ENCODE results near the gene CYP2S1. TPM values are rescaled to one million over a fixed set of nuclear protein-coding genes. Genes with fewer than 3 reads are reported as not detected.
A peak's percentile ranks its signal among the peaks of the same experiment; 100 is the strongest.

Gene CYP2S1
- total RNA-seq, 1 experiment from 2014 or later = 191 TPM

GRCh38 chr19:41226053-41226873 is 33.2 kb downstream of the CYP2S1 start:
- H3K4me3 Mint-ChIP-seq = peak overlapping the region; percentile 71
- CTCF ChIA-PET = interaction anchor here (0.6 to 1.5 kb wide), 7 partner anchors 22 to 222 kb away, joined by 4 to 9 read pairs (median 7); partner anchors contain the start of gene HNRNPUL1
- TF ChIP-seq OVOL2 (CRISPR knock-in tag; IDR thresholded peaks at IDR 0.05; ENCODE audit: borderline replicate concordance) = no peak
- 0 out of 2 replicates have a peak, but pooled peaks have one; percentile 20 for TF ChIP-seq FOXP1 (CRISPR knock-in tag; IDR thresholded peaks at IDR 0.05; ENCODE audit: borderline replicate concordance)
- TF ChIP-seq, protein P1, sequence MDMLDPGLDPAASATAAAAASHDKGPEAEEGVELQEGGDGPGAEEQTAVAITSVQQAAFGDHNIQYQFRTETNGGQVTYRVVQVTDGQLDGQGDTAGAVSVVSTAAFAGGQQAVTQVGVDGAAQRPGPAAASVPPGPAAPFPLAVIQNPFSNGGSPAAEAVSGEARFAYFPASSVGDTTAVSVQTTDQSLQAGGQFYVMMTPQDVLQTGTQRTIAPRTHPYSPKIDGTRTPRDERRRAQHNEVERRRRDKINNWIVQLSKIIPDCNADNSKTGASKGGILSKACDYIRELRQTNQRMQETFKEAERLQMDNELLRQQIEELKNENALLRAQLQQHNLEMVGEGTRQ (CRISPR knock-in tag; IDR thresholded peaks at IDR 0.05) = peak; percentile 59
- TF ChIP-seq, protein P2, sequence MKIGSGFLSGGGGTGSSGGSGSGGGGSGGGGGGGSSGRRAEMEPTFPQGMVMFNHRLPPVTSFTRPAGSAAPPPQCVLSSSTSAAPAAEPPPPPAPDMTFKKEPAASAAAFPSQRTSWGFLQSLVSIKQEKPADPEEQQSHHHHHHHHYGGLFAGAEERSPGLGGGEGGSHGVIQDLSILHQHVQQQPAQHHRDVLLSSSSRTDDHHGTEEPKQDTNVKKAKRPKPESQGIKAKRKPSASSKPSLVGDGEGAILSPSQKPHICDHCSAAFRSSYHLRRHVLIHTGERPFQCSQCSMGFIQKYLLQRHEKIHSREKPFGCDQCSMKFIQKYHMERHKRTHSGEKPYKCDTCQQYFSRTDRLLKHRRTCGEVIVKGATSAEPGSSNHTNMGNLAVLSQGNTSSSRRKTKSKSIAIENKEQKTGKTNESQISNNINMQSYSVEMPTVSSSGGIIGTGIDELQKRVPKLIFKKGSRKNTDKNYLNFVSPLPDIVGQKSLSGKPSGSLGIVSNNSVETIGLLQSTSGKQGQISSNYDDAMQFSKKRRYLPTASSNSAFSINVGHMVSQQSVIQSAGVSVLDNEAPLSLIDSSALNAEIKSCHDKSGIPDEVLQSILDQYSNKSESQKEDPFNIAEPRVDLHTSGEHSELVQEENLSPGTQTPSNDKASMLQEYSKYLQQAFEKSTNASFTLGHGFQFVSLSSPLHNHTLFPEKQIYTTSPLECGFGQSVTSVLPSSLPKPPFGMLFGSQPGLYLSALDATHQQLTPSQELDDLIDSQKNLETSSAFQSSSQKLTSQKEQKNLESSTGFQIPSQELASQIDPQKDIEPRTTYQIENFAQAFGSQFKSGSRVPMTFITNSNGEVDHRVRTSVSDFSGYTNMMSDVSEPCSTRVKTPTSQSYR (CRISPR knock-in tag; IDR thresholded peaks at IDR 0.05) = no peak
- 0 out of 2 replicates have a peak, but pooled peaks have one; percentile 22 for TF ChIP-seq TEAD4 (CRISPR knock-in tag; IDR thresholded peaks at IDR 0.05)
- TF ChIP-seq CBFB (CRISPR knock-in tag; IDR thresholded peaks at IDR 0.05; ENCODE audit: low read depth) = no peak
- TF ChIP-seq, protein P3, sequence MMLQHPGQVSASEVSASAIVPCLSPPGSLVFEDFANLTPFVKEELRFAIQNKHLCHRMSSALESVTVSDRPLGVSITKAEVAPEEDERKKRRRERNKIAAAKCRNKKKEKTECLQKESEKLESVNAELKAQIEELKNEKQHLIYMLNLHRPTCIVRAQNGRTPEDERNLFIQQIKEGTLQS (CRISPR knock-in tag; conservative IDR thresholded peaks at IDR 0.05) = no peak
- no peak for TF ChIP-seq ATF1 (CRISPR knock-in tag; IDR thresholded peaks at IDR 0.05)
- TF ChIP-seq, protein P4, sequence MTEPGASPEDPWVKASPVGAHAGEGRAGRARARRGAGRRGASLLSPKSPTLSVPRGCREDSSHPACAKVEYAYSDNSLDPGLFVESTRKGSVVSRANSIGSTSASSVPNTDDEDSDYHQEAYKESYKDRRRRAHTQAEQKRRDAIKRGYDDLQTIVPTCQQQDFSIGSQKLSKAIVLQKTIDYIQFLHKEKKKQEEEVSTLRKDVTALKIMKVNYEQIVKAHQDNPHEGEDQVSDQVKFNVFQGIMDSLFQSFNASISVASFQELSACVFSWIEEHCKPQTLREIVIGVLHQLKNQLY (CRISPR knock-in tag; IDR thresholded peaks at IDR 0.05) = no peak
- peak; percentile 79 for TF ChIP-seq PRDM15 (CRISPR knock-in tag; IDR thresholded peaks at IDR 0.05)
- no peak for TF ChIP-seq ARID4B (CRISPR knock-in tag; IDR thresholded peaks at IDR 0.05; ENCODE audit: borderline replicate concordance)
- TF ChIP-seq TCF7 (CRISPR knock-in tag; IDR thresholded peaks at IDR 0.05; ENCODE audit: low read depth) = no peak
- TF ChIP-seq TP53 (CRISPR knock-in tag; IDR thresholded peaks at IDR 0.05) = no peak
- 0 out of 2 replicates have a peak, but pooled peaks have one; percentile 9 for TF ChIP-seq NFE2L1 (CRISPR knock-in tag; IDR thresholded peaks at IDR 0.05)
- no peak for TF ChIP-seq CDX4 (CRISPR knock-in tag; IDR thresholded peaks at IDR 0.05; ENCODE audit: borderline replicate concordance)
- TF ChIP-seq HMGA2 (CRISPR knock-in tag; IDR thresholded peaks at IDR 0.05) = no peak
- peak; percentile 44; the same call in 1 of the 2 replicates for TF ChIP-seq TEAD1 (CRISPR knock-in tag; IDR thresholded peaks at IDR 0.05)
- TF ChIP-seq GABPB1 (CRISPR knock-in tag; IDR thresholded peaks at IDR 0.05) = no peak
- TF ChIP-seq, protein P5, sequence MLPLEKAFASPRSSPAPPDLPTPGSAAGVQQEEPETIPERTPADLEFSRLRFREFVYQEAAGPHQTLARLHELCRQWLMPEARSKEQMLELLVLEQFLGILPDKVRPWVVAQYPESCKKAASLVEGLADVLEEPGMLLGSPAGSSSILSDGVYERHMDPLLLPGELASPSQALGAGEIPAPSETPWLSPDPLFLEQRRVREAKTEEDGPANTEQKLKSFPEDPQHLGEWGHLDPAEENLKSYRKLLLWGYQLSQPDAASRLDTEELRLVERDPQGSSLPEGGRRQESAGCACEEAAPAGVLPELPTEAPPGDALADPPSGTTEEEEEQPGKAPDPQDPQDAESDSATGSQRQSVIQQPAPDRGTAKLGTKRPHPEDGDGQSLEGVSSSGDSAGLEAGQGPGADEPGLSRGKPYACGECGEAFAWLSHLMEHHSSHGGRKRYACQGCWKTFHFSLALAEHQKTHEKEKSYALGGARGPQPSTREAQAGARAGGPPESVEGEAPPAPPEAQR (CRISPR knock-in tag; IDR thresholded peaks at IDR 0.05) = no peak

More at GRCh38 chr19:41226053-41226873, 33.2 kb downstream of the CYP2S1 start:
- Mint-ChIP-seq H3K36me3 (peaks cover 5% of the 10 kb centered on the region), H3K4me1 (peaks cover 39% of the 10 kb centered on the region), H3K9me3 (no peaks in the 10 kb centered on the region), H3K27me3 (ENCODE audit: low read depth) (no peaks in the 10 kb centered on the region), H3K27ac (peak overlapping the region; percentile 91)
- DNase-seq (ENCODE audit: low spot score) (peak; percentile 70), ATAC-seq (peak; percentile 62)
- POLR2A ChIA-PET = interaction anchor here (0.7 to 1.7 kb wide), 3 partner anchors 10 to 63 kb away, joined by 3 to 4 read pairs (median 3); no protein-coding TSS in a partner anchor
